OCI-LY7 (cell line): ENCODE data around the gene DCAKD. TPM values are rescaled to one million over a fixed set of nuclear protein-coding genes. Genes with fewer than 3 reads are reported as not detected.

ENCODE experiments used
- BruUV-seq: library from RNA; stranded (reverse); fragments of 400-500 nt; replicated peaks from 2 replicates; lab custom pipeline; 2021; lab: Mats Ljungman, UMichigan
- CTCF ChIA-PET: fragments of 300-600 bp; sonication (Branson Sonifier 250); formaldehyde crosslinking; loops from one replicate; lab custom pipeline; 2022; ENCODE audit warnings: antibody characterized with exemption; ENCODE audit not compliant: unreplicated experiment; lab: Charles Lee
- POLR2A ChIA-PET: fragments of 300-600 bp; sonication (Branson Sonifier 250); formaldehyde crosslinking; loops from one replicate; lab custom pipeline; 2022; ENCODE audit warnings: antibody characterized with exemption; lab: Charles Lee
- DNase-seq: peaks from one replicate; pipeline ENCODE4 v3.0.0-alpha.2; 2015; ENCODE audit warnings: low spot score
- H2AFZ ChIP-seq: fragments of 200-600 bp; sonication (generic), shearing (Covaris generic); 2 replicates; pipeline ENCODE4 v1.6.1; 2014; ENCODE audit warnings: mild to moderate bottlenecking, antibody characterized with exemption, low read length, moderate library complexity
- H3K27ac ChIP-seq: fragments of 200-600 bp; sonication (generic); 2 replicates; pipeline ENCODE4 v1.5.1; 2014; ENCODE audit warnings: mixed run types, low read depth, mild to moderate bottlenecking, moderate library complexity, low read length, inconsistent platforms; ENCODE audit not compliant: poor library complexity, severe bottlenecking
- H3K36me3 ChIP-seq: fragments of 200-600 bp; sonication (generic); 2 replicates; pipeline ENCODE4 v1.6.1; 2014; ENCODE audit warnings: mild to moderate bottlenecking, antibody characterized with exemption, low read length, moderate library complexity, mixed read lengths; ENCODE audit not compliant: insufficient read depth
- H3K4me1 ChIP-seq: fragments of 200-600 bp; sonication (generic); 2 replicates; pipeline ENCODE4 v1.5.1; 2014; ENCODE audit warnings: mild to moderate bottlenecking, low read length; ENCODE audit not compliant: insufficient read depth, poor library complexity, severe bottlenecking
- H3K4me2 ChIP-seq: fragments of 200-600 bp; sonication (generic); 2 replicates; pipeline ENCODE4 v1.6.1; 2014; ENCODE audit warnings: mild to moderate bottlenecking, low read length
- H3K4me3 ChIP-seq: fragments of 200-600 bp; sonication (generic); 2 replicates; pipeline ENCODE4 v1.5.1; 2014; ENCODE audit warnings: mild to moderate bottlenecking, low read depth, low read length; ENCODE audit not compliant: poor library complexity, severe bottlenecking
- H3K79me2 ChIP-seq: fragments of 200-600 bp; sonication (generic); 2 replicates; pipeline ENCODE4 v1.6.1; 2016; ENCODE audit warnings: low read depth, mild to moderate bottlenecking, low read length, moderate library complexity, mixed read lengths; ENCODE audit not compliant: insufficient read depth
- H3K9me2 ChIP-seq: fragments of 200-600 bp; sonication (generic); 2 replicates; pipeline ENCODE4 v1.6.1; 2016; ENCODE audit warnings: mild to moderate bottlenecking, low read length, mixed read lengths; ENCODE audit not compliant: insufficient read depth
- H3K9me3 ChIP-seq: fragments of 200-600 bp; sonication (generic); 2 replicates; pipeline ENCODE4 v1.6.1; 2014; ENCODE audit warnings: mild to moderate bottlenecking, mixed run types, low read length, mixed read lengths
- H4K20me1 ChIP-seq: fragments of 200-600 bp; sonication (generic); 2 replicates; pipeline ENCODE4 v1.6.1; 2014; ENCODE audit warnings: mild to moderate bottlenecking, antibody characterized with exemption, low read length, moderate library complexity, mixed read lengths; ENCODE audit not compliant: insufficient read depth
- CTCF ChIP-seq: fragments of 200-600 bp; sonication (generic); conservative IDR thresholded peaks from 2 replicates; pipeline ENCODE4 v1.5.1; 2014; ENCODE audit warnings: mild to moderate bottlenecking, antibody characterized with exemption, low read length, moderate library complexity, mixed read lengths
- EZH2phosphoT487 ChIP-seq: fragments of 200-600 bp; sonication (generic); IDR thresholded peaks from 2 replicates; pipeline ENCODE4 v1.6.1; 2018; ENCODE audit warnings: low read depth, borderline replicate concordance, mild to moderate bottlenecking, mixed run types, antibody characterized with exemption, low read length, moderate library complexity, mixed read lengths
- intact Hi-C: fragments of 100-400 bp; cut with micrococcal nuclease; formaldehyde crosslinking; loops from one replicate; pipeline ENCODE4 v1.10.0; 2022; ENCODE audit not compliant: unreplicated experiment
- total RNA-seq, 2 experiments: library from RNA; depleted of rRNA in 1 of 2; stranded (reverse); fragments of >200 nt in 1 of 2; shearing (Covaris generic) in 1 of 2; gene quantifications; 2 replicates each; pipeline ENCODE4 v1.2.3, GENCODE V29; 2014 to 2022

Gene DCAKD
- total RNA-seq, 2 experiments from 2014 or later: 40.8 to 45.6 TPM

DNA sequence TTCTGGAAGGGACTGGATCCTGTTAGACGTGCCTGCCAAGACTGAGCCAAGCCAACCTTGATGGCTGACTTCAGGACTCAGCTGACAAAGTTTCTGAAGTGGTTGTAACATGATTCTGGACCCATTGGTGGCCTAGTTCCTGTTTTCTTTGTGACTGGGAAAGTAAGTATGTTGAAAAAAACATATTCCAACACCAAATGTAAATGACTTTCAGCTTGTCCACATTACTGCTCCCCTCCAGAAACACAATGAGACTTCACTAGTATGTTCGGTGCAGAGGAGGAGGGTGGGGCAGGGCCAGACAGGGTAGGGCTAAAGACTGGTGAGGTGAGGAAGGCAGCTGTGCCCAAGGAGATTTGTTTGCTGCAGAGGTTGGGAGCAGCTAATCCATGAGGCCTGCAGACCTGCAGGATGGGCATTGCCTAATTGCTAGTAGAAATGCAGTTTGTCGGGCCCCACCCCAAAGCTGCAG lies 36.1 kb upstream of the DCAKD start:
- no peak overlapping the region for H3K4me2 ChIP-seq
- no TSS peak for BruUV-seq
- DNase-seq: no peak
- no peak overlapping the region for H2AFZ ChIP-seq
- ChIA-PET CTCF (no interaction called here), POLR2A (interaction anchor here (0.9 kb wide), 1 partner anchor 12 kb away, joined by 4 read pairs; no protein-coding TSS in a partner anchor)
- no peaks in the 10 kb centered on the region for H4K20me1 ChIP-seq
- intact Hi-C loops: no loop called here
- H3K79me2 ChIP-seq: no peaks in the 10 kb centered on the region
- peaks cover 91% of the 10 kb centered on the region for H3K36me3 ChIP-seq
- no peak for TF ChIP-seq EZH2phosphoT487
- TF ChIP-seq CTCF: no peak
- H3K4me1 ChIP-seq: no peaks in the 10 kb centered on the region
- no peaks in the 10 kb centered on the region for H3K9me3 ChIP-seq
- H3K9me2 ChIP-seq: no peaks in the 10 kb centered on the region
- H3K27ac ChIP-seq: no peak overlapping the region
- H3K4me3 ChIP-seq: no peak overlapping the region

GRCh38 chr17:45086865-45087503 lies 35.6 kb upstream of the DCAKD start:
- Histone ChIP-seq H3K79me2 (no peaks in the 10 kb centered on the region), H3K4me1 (no peaks in the 10 kb centered on the region), H3K9me3 (no peaks in the 10 kb centered on the region), H4K20me1 (no peaks in the 10 kb centered on the region), H3K27ac (no peak overlapping the region), H3K9me2 (no peaks in the 10 kb centered on the region), H2AFZ (no peak overlapping the region), H3K36me3 (peaks cover 92% of the 10 kb centered on the region), H3K4me2 (no peak overlapping the region), H3K4me3 (no peak overlapping the region)
- BruUV-seq: TSS peak; percentile 9
- ChIA-PET CTCF (no interaction called here), POLR2A (interaction anchor here (1.4 kb wide), 1 partner anchor 10 kb away, joined by 3 read pairs; no protein-coding TSS in a partner anchor)
- no peak for TF ChIP-seq CTCF
- no peak for TF ChIP-seq EZH2phosphoT487
- intact Hi-C loops: no loop called here
- no peak for DNase-seq

- Histone ChIP-seq H3K4me3 (no peak overlapping the region), H3K9me3 (no peaks in the 10 kb centered on the region), H3K9me2 (no peaks in the 10 kb centered on the region), H3K36me3 (peaks cover 92% of the 10 kb centered on the region), H3K4me1 (no peaks in the 10 kb centered on the region), H2AFZ (no peak overlapping the region), H4K20me1 (no peaks in the 10 kb centered on the region), H3K27ac (no peak overlapping the region), H3K4me2 (no peak overlapping the region), H3K79me2 (no peaks in the 10 kb centered on the region)
- intact Hi-C loops: no loop called here
- no TSS peak for BruUV-seq
- ChIA-PET CTCF (no interaction called here), POLR2A (interaction anchor here (1.4 kb wide), 1 partner anchor 9 kb away, joined by 3 read pairs; no protein-coding TSS in a partner anchor)
- no peak for TF ChIP-seq EZH2phosphoT487
- no peak for TF ChIP-seq CTCF
- no peak for DNase-seq
Observed at GRCh38 chr17:45086391-45086790, 35.0 kb upstream of the DCAKD start.
